ENCODE results near the gene DCT.

DNA sequence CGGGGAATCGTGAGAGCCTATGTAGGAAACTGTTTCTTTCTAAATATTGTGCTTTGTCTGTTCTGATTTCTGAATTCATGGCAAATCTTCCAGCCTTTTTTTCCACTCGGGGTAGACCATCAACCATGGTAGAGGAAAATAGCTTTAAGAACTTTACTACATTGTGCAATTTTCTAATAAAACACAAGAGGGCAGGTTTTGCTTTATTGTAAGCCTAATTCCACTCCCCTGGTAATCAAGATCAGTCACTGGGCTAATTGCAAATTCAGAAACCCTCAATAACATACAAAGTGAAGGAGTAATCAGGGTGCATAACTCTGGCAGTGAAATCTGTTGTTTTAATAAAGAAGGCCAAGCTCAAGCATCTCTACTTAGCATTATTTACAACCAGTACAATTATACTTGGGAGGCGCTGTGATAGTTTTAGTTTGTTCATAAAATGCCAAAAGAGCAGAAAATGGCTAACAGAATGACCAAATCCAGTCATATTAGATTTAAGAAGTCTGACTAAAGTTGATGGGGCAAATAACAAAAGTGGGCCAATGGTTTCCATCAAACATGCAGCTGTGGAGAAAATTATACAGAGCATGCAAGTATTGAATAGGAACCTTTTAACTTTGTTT is 43.8 kb downstream of the DCT start:
- TF ChIP-seq CTCF (IDR thresholded peaks at IDR 0.05), result peak in 2 of 3 donors; percentile 51 to 53
- no peak for TF ChIP-seq POLR2A (IDR thresholded peaks at IDR 0.05)
- no peak for TF ChIP-seq POLR2AphosphoS5 (IDR thresholded peaks at IDR 0.05)

All from breast epithelium (tissue), 3 donors.